Lung microvascular endothelial cell (primary cell): ENCODE data around the gene RAPGEF4. TPM values are rescaled to one million over a fixed set of nuclear protein-coding genes. Genes with fewer than 3 reads are reported as not detected.
"Not testable (repeated sequence)": the region's sequence is repeated elsewhere in the genome, so short reads cannot be mapped to it uniquely, and the experiment has no call there.

Experiments
- DNase-seq, 2 donors: peaks; one replicate each; pipeline versions ENCODE4 v3.0.0 to v3.0.0-alpha.2; 2010; ENCODE audit warnings: low read depth in 2 of 2
- total RNA-seq: library from RNA; depleted of rRNA; stranded (reverse); fragments of >200 nt; gene quantifications from 2 replicates; pipeline ENCODE4 v1.2.1, GENCODE V29; 2014

RAPGEF4 gene
- total RNA-seq, 1 donor from 2014 or later = 17.3 TPM

GRCh38 chr2:172774302-172774701 is 38.7 kb downstream of the RAPGEF4 start:
- DNase-seq = no peak

GRCh38 chr2:172775319-172775718 is 39.7 kb downstream of the RAPGEF4 start:
- no peak for DNase-seq

GRCh38 chr2:172777431-172777830 is 41.8 kb downstream of the RAPGEF4 start:
- DNase-seq = no peak

GRCh38 chr2:172782506-172783164 is 47.0 kb downstream of the RAPGEF4 start:
- DNase-seq = peak in 1 of 2 donors; percentile 55

GRCh38 chr2:172783165-172783898 is 47.7 kb downstream of the RAPGEF4 start:
- peak; percentile 52 to 75 for DNase-seq

- no peak for DNase-seq
Observed at GRCh38 chr2:172788871-172789270, 53.2 kb downstream of the RAPGEF4 start.

- no peak for DNase-seq
Observed at GRCh38 chr2:172790404-172790803, 54.8 kb downstream of the RAPGEF4 start.

GRCh38 chr2:172791953-172792352 is 56.3 kb downstream of the RAPGEF4 start:
- no peak for DNase-seq

GRCh38 chr2:172792711-172793110 is 57.1 kb downstream of the RAPGEF4 start:
- no peak for DNase-seq

GRCh38 chr2:172803308-172803707 is 67.7 kb downstream of the RAPGEF4 start:
- not testable (repeated sequence) for DNase-seq

GRCh38 chr2:172804423-172804822 is 68.8 kb downstream of the RAPGEF4 start:
- no peak for DNase-seq

GRCh38 chr2:172806493-172806892 is 70.8 kb downstream of the RAPGEF4 start:
- DNase-seq = peak; percentile 68 to 78

- DNase-seq = peak in 1 of 2 donors; percentile 21
Observed at GRCh38 chr2:172806996-172807395, 71.4 kb downstream of the RAPGEF4 start.

GRCh38 chr2:172808156-172808555 is 72.5 kb downstream of the RAPGEF4 start:
- no peak for DNase-seq

GRCh38 chr2:172811027-172811426 is 75.4 kb downstream of the RAPGEF4 start:
- peak in 1 of 2 donors; percentile 11 for DNase-seq

- no peak for DNase-seq
Observed at GRCh38 chr2:172812158-172812744, 76.6 kb downstream of the RAPGEF4 start.

GRCh38 chr2:172813314-172813888 is 77.8 kb downstream of the RAPGEF4 start:
- DNase-seq = peak; percentile 70 to 77

GRCh38 chr2:172817411-172817810 is 81.8 kb downstream of the RAPGEF4 start:
- no peak for DNase-seq

- DNase-seq = no peak
Observed at GRCh38 chr2:172819943-172820342, 84.3 kb downstream of the RAPGEF4 start.

- peak; percentile 12 to 90 for DNase-seq
Observed at GRCh38 chr2:172821370-172822338, 86.0 kb downstream of the RAPGEF4 start.

GRCh38 chr2:172822585-172822984 is 86.9 kb downstream of the RAPGEF4 start:
- DNase-seq = peak in 1 of 2 donors; percentile 34
